Amniotic stem cell (primary cell): ENCODE data around the gene GNG2.

ENCODE experiments used
- DNase-seq: peaks from one replicate; lab custom pipeline; 2025; lab: John Stamatoyannopoulos, UW

Gene GNG2

GRCh38 chr14:51860164-51860824 is at the start of gene GNG2:
GNG2 (plus strand) TSS chr14:51860612; CDS start chr14:51950679, 90,067 bp downstream.
- DNase-seq = peak; percentile 51

- no peak for DNase-seq
These were observed 48.7 kb upstream of the GNG2 start for GRCh38 chr14:51811706-51812105.

GRCh38 chr14:51816031-51816430 is 44.4 kb upstream of the GNG2 start:
- no peak for DNase-seq

GRCh38 chr14:51817326-51817725 is 43.1 kb upstream of the GNG2 start:
- DNase-seq = no peak

GRCh38 chr14:51818748-51819380 is 41.5 kb upstream of the GNG2 start:
- no peak for DNase-seq

- DNase-seq = no peak
These were observed 38.6 kb upstream of the GNG2 start for GRCh38 chr14:51821822-51822221.

GRCh38 chr14:51822499-51822898 is 37.9 kb upstream of the GNG2 start:
- no peak for DNase-seq

- DNase-seq = no peak
These were observed 36.7 kb upstream of the GNG2 start for GRCh38 chr14:51823706-51824105.

- DNase-seq = no peak
These were observed 36.2 kb upstream of the GNG2 start for GRCh38 chr14:51824191-51824590.

- no peak for DNase-seq
These were observed 34.5 kb upstream of the GNG2 start for GRCh38 chr14:51825926-51826325.

- no peak for DNase-seq
These were observed 32.2 kb upstream of the GNG2 start for GRCh38 chr14:51828017-51828797.

- no peak for DNase-seq
These were observed 26.2 kb upstream of the GNG2 start for GRCh38 chr14:51834240-51834639.

GRCh38 chr14:51836417-51836816 is 24.0 kb upstream of the GNG2 start:
- no peak for DNase-seq

GRCh38 chr14:51844081-51844881 is 16.1 kb upstream of the GNG2 start:
- DNase-seq = no peak

- no peak for DNase-seq
These were observed 14.6 kb upstream of the GNG2 start for GRCh38 chr14:51845811-51846210.

- DNase-seq = no peak
These were observed 13.6 kb upstream of the GNG2 start for GRCh38 chr14:51846631-51847488.

GRCh38 chr14:51847489-51847796 is 13.0 kb upstream of the GNG2 start:
- no peak for DNase-seq

- no peak for DNase-seq
These were observed 12.3 kb upstream of the GNG2 start for GRCh38 chr14:51848120-51848519.

GRCh38 chr14:51849097-51849496 is 11.3 kb upstream of the GNG2 start:
- DNase-seq = no peak

GRCh38 chr14:51850651-51851050 is 9.8 kb upstream of the GNG2 start:
- no peak for DNase-seq

GRCh38 chr14:51852541-51852940 is 7.9 kb upstream of the GNG2 start:
- no peak for DNase-seq

- DNase-seq = peak; percentile 14
These were observed 5.2 kb upstream of the GNG2 start for GRCh38 chr14:51855234-51855633.
